Adrenal gland (tissue), 12 donors: Measurements from ENCODE around the gene FGF9. TPM values are rescaled to one million over a fixed set of nuclear protein-coding genes. Genes with fewer than 3 reads are reported as not detected.

Source experiments
- DNase-seq, 7 donors: peaks; one replicate each; pipeline ENCODE4 v3.0.0-alpha.2; 2019 to 2020
- H3K27ac ChIP-seq, 5 donors: fragments of 200-600 bp; sonication (generic) in 4 of 5; 1 replicate in 3 of 5; 2 replicates in 2 of 5; pipeline versions ENCODE4 v1.5.1 to v1.8.0; 2016 to 2020; ENCODE audit warnings: mild to moderate bottlenecking in 1 of 5
- H3K27me3 ChIP-seq: fragments of 200-600 bp; 2 replicates; pipeline ENCODE4 v1.8.0; 2021
- H3K36me3 ChIP-seq, 2 donors: fragments of 200-600 bp; replicated peaks in 1 of 2; 1 replicate in 1 of 2; 2 replicates in 1 of 2; pipeline versions ENCODE4 v1.5.1 to v1.8.0; 2018 to 2022
- H3K4me1 ChIP-seq, 2 donors: fragments of 200-600 bp; replicated peaks in 1 of 2; 1 replicate in 1 of 2; 2 replicates in 1 of 2; pipeline versions ENCODE4 v1.5.1 to v1.8.0; 2018 to 2021
- H3K4me3 ChIP-seq, 4 donors: fragments of 200-600 bp; sonication (generic) in 3 of 4; one replicate each; pipeline ENCODE4 v1.5.1; 2016 to 2018
- H3K9me3 ChIP-seq, 3 donors: fragments of 200-600 bp; sonication (generic) in 1 of 3; replicated peaks in 1 of 3; 1 replicate in 2 of 3; 2 replicates in 1 of 3; pipeline versions ENCODE4 v1.5.1 to v1.8.0; 2016 to 2021
- POLR2A ChIP-seq, 2 donors: fragments of 450-650 bp; IDR thresholded peaks; one replicate each; pipeline ENCODE4 v1.6.1; 2017; ENCODE audit warnings: antibody characterized with exemption in 2 of 2, mild to moderate bottlenecking in 2 of 2, moderate library complexity in 1 of 2
- WGBS, 4 donors: extraction: QIAGEN DNeasy Blood & Tissue Kit in 2 of 4; methylation state at CpG; one replicate each; pipeline versions ENCODE4 v1.1.5 to v1.1.7; 2013 to 2017; 5-methylcytosine and 5-hydroxymethylcytosine counted together
- intact Hi-C, 2 donors: fragments of 100-400 bp; cut with DNase I; formaldehyde crosslinking; loops; one replicate each; pipeline versions ENCODE4 v1.14.1 to v1.15.0; 2022 to 2023
- polyA plus RNA-seq, 3 donors: library from polyadenylated mRNA; stranded (reverse); fragments of 200-250 nt in 2 of 3; fragments of 350-450 nt in 1 of 3; fragmentation: Illumina TruSeq in 1 of 3; extraction: RNeasy Lipid Tissue Mini Kit (QIAGEN cat#74804) in 1 of 3; gene quantifications; one replicate each; pipeline ENCODE4 v1.2.3, GENCODE V29; 2013 to 2014
- total RNA-seq, 9 donors: library from RNA; depleted of rRNA in 4 of 9; stranded (reverse); fragments of >200 nt in 4 of 9; fragments of 120-200 nt in 1 of 9; fragmentation: NEBNext Ultra II Directional in 1 of 9; extraction: Animal tissue kit (Norgen Biotek cat#: 25700) in 1 of 9; gene quantifications; one replicate each; pipeline versions ENCODE4 v1.1.0 to v1.2.4, GENCODE V29; 2013 to 2023
- TF ChIP-seq, protein P1 (sequence below), 6 experiments: fragments of 450-650 bp in 4 of 6; fragments of 200-600 bp in 2 of 6; sonication (generic) in 1 of 6; IDR thresholded peaks; 1 replicate in 5 of 6; 2 replicates in 1 of 6; pipeline versions ENCODE4 v1.5.1 to v1.8.0; 2016 to 2021; ENCODE audit warnings: antibody characterized with exemption in 6 of 6, mild to moderate bottlenecking in 2 of 6, moderate library complexity in 1 of 6
- donor health status: healthy with polysubstance abuse.
- donor health status: Bipolar disorder and iron deficiency.
- donor health status: DM: yes; HTN: yes; CAD: no.
- donor health status: DM: no; HTN: no; CAD: no.
- donor health status: DM: no; HTN: no; CAD: no.
- donor health status: DM: yes; HTN: yes; CAD: no.

FGF9 gene
- total and polyA plus RNA-seq, 12 donors, result 1.4 to 20.3 (median 4.2) TPM

DNA sequence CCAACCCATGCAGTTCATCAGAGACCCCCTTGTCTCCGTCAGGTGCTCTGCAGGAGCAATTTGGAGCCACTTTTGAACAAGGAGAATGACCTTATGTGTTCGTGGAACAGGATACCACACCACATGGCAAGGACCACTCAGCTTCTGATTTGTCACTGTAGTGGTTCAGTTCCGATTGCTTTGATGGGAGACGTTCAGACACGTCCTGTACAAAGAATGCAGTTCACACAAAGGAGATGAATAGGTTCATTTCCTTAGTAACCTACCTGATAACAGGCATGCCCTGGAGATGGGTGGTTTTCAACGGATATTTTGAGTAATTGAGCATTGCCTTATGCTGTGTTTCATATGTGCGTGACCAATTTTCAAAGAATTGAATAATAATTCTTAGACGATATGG, 17.2 kb downstream of the FGF9 start:
- TF ChIP-seq, protein P1, sequence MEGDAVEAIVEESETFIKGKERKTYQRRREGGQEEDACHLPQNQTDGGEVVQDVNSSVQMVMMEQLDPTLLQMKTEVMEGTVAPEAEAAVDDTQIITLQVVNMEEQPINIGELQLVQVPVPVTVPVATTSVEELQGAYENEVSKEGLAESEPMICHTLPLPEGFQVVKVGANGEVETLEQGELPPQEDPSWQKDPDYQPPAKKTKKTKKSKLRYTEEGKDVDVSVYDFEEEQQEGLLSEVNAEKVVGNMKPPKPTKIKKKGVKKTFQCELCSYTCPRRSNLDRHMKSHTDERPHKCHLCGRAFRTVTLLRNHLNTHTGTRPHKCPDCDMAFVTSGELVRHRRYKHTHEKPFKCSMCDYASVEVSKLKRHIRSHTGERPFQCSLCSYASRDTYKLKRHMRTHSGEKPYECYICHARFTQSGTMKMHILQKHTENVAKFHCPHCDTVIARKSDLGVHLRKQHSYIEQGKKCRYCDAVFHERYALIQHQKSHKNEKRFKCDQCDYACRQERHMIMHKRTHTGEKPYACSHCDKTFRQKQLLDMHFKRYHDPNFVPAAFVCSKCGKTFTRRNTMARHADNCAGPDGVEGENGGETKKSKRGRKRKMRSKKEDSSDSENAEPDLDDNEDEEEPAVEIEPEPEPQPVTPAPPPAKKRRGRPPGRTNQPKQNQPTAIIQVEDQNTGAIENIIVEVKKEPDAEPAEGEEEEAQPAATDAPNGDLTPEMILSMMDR (IDR thresholded peaks at IDR 0.05), result no peak
- no peak for TF ChIP-seq POLR2A (IDR thresholded peaks at IDR 0.05)
- intact Hi-C loops, result no loop called here
- no peak for DNase-seq
- H3K27me3 ChIP-seq, result no peaks in the 10 kb centered on the region
- no peak overlapping the region for H3K4me3 ChIP-seq
- no peaks in the 10 kb centered on the region for H3K4me1 ChIP-seq
- no peaks in the 10 kb centered on the region for H3K36me3 ChIP-seq
- no peaks in the 10 kb centered on the region for H3K9me3 ChIP-seq
- no peak overlapping the region for H3K27ac ChIP-seq
- 80 to 86% (median 84%) methylated on average over 8 of the region's 8 CpGs for WGBS, 4 donors

DNA sequence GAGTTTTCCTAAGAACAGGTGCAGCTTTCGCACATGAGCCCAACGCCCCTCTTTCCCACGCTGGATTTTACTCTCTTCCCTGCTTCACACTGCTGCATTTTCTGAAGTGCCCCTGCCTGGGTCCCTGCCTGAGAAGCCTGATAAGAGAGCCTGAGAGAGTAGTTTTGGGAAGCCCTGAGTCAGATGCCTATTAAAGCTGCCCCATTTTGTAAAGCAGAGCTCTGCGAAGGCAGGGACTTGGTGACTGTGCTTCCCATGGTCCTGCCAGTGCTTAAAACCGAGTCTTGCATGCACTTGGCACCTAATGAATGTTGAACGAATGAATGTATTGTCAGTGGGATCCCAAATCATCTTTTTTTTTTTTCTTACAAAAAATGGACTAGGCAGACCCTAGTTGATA, 18.2 kb downstream of the FGF9 start:
- Histone ChIP-seq H3K4me3 (no peak overlapping the region), H3K27ac (no peak overlapping the region), H3K9me3 (no peaks in the 10 kb centered on the region), H3K36me3 (no peaks in the 10 kb centered on the region), H3K4me1 (peaks cover 0 to 2% of the 10 kb centered on the region in 2 donors), H3K27me3 (no peaks in the 10 kb centered on the region)
- WGBS, 4 donors, result 86 to 92% (median 89%) methylated on average over 6 of the region's 6 CpGs
- TF ChIP-seq, protein P1 (IDR thresholded peaks at IDR 0.05), result no peak
- TF ChIP-seq POLR2A (IDR thresholded peaks at IDR 0.05), result no peak
- intact Hi-C loops, result no loop called here
- no peak for DNase-seq

DNA sequence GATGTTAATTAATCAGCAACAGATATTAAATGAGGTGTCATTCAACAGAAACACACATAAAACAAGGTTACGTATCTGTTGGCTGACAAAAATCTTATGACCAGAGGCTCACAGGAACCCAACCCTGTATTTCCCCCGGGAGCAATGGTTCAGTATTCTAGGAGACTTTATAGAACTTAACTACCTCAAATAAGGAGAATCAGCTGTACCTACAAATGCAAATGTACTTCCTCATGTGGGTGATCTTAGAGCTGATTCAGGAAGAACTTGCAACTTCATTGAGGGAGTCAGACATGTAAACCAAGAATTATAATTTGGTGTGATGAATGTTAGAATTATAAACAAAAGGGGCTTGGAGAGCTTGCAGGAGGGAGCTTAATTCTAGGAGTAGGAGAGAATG, 20.1 kb downstream of the FGF9 start:
- Histone ChIP-seq H3K27ac (no peak overlapping the region), H3K4me3 (no peak overlapping the region), H3K4me1 (peaks cover 0 to 6% of the 10 kb centered on the region in 2 donors), H3K36me3 (no peaks in the 10 kb centered on the region), H3K9me3 (no peaks in the 10 kb centered on the region), H3K27me3 (no peaks in the 10 kb centered on the region)
- TF ChIP-seq, protein P1 (IDR thresholded peaks at IDR 0.05), result no peak
- TF ChIP-seq POLR2A (IDR thresholded peaks at IDR 0.05), result no peak
- 90 to 98% (median 91%) methylated on average over 2 of the region's 2 CpGs for WGBS, 4 donors
- DNase-seq, result no peak
- intact Hi-C loops, result no loop called here

DNA sequence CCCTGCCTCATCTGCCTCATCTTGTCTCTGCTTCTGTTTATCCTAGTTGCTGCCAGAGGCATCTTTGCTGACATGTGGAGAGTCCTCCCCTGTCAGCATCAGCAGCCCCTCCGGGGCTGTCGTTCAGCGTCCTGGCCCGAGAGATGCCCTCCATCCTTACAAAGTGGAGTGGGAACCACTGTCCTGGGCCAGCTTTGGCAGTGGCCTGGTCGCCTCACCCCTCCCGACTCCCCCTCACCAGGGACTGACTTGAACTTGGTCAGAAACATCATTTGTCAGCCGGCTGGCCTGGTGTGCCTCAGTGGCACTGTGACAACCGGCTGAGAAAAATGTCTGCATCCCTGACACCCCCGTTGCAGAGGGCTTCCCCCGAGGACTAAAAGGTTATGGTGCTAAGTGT, 20.6 kb downstream of the FGF9 start:
- Histone ChIP-seq H3K27ac (no peak overlapping the region), H3K4me1 (peaks cover 0 to 6% of the 10 kb centered on the region in 2 donors), H3K36me3 (no peaks in the 10 kb centered on the region), H3K9me3 (no peaks in the 10 kb centered on the region), H3K27me3 (no peaks in the 10 kb centered on the region), H3K4me3 (no peak overlapping the region)
- intact Hi-C loops, result no loop called here
- TF ChIP-seq, protein P1 (IDR thresholded peaks at IDR 0.05), result no peak
- no peak for TF ChIP-seq POLR2A (IDR thresholded peaks at IDR 0.05)
- DNase-seq, result no peak
- WGBS, 4 donors, result 83 to 92% (median 90%) methylated on average over 8 to 10 of the region's 10 CpGs
